HepG2 (cell line): ENCODE results near the gene PLEKHA6. TPM values are rescaled to one million over a fixed set of nuclear protein-coding genes. Genes with fewer than 3 reads are reported as not detected.

Source experiments
- ATAC-seq: fragments of 200-7000 bp; cut with Tn5 transposase; 3 replicates; pipeline ENCODE4 v1.9.1; 2020; ENCODE audit warnings: mild to moderate bottlenecking, moderate library complexity
- BruUV-seq: library from RNA; stranded (reverse); fragments of 400-500 nt; replicated peaks from 2 replicates; lab custom pipeline; 2021; lab: Mats Ljungman, UMichigan
- CTCF ChIA-PET: fragments of 300-600 bp; formaldehyde crosslinking; extraction: SDS; loops from one replicate; lab custom pipeline; 2021; ENCODE audit warnings: low total read pairs, inconsistent platforms, low intra/inter-chr PET ratio; lab: Yijun Ruan, JAX
- POLR2A ChIA-PET: fragments of 350-600 bp; sonication (Branson Sonifier 250); formaldehyde crosslinking; loops from one replicate; lab custom pipeline; 2020; ENCODE audit warnings: antibody characterized with exemption, inconsistent platforms; lab: Yijun Ruan, JAX
- DNase-seq: peaks from one replicate; pipeline ENCODE4 v3.0.0-alpha.2; 2015; ENCODE audit warnings: low spot score
- FAIRE-seq: peaks from 3 replicates; lab custom pipeline; 2011; peaks lifted over from hg19 to GRCh38; lab: Jason Lieb, UNC
- H2AFZ ChIP-seq: one replicate; pipeline ENCODE4 v1.6.1; 2011; ENCODE audit warnings: low read length, inconsistent platforms
- H3K27ac ChIP-seq: fragments of 300-600 bp; 3 replicates; pipeline ENCODE4 v1.8.0; 2011; ENCODE audit warnings: mixed run types, mild to moderate bottlenecking, mixed read lengths, low read length, inconsistent platforms; ENCODE audit not compliant: insufficient read depth; ENCODE audit errors: extremely low read length
- H3K27me3 ChIP-seq, 2 experiments: fragments of 200-600 bp in 1 of 2; 2 replicates in 1 of 2; 3 replicates in 1 of 2; pipeline versions ENCODE4 v1.6.0 to v1.8.0; 2011; ENCODE audit warnings: low read length in 2 of 2, mild to moderate bottlenecking in 2 of 2, moderate library complexity in 2 of 2, inconsistent platforms in 1 of 2; ENCODE audit not compliant: insufficient read depth in 2 of 2, control insufficient read depth in 1 of 2
- H3K36me3 ChIP-seq, 2 experiments: fragments of 200-600 bp in 1 of 2; replicated peaks in 1 of 2; 2 replicates in 1 of 2; 3 replicates in 1 of 2; pipeline versions ENCODE4 v1.5.1 to v1.8.0; 2011; ENCODE audit warnings: low read length in 2 of 2, inconsistent platforms in 1 of 2; ENCODE audit not compliant: insufficient read depth in 2 of 2, control insufficient read depth in 1 of 2
- H3K4me1 ChIP-seq: 2 replicates; pipeline ENCODE4 v1.5.1; 2012; ENCODE audit warnings: low read length, inconsistent platforms; ENCODE audit not compliant: insufficient read depth
- H3K4me2 ChIP-seq: 2 replicates; pipeline ENCODE4 v1.6.0; 2011; ENCODE audit warnings: low read depth, low read length, inconsistent platforms
- H3K4me3 ChIP-seq, 3 experiments: fragments of 200-600 bp in 1 of 3; sonication (generic), shearing (Covaris generic) in 1 of 3; replicated peaks in 1 of 3; 2 replicates each; pipeline ENCODE4 v1.5.1; 2011 to 2016; ENCODE audit warnings: low read length in 3 of 3, inconsistent platforms in 2 of 3, low read depth in 2 of 3, mild to moderate bottlenecking in 2 of 3, control low read depth in 1 of 3, mixed read lengths in 1 of 3; ENCODE audit not compliant: insufficient read depth in 1 of 3
- H3K79me2 ChIP-seq: one replicate; pipeline ENCODE4 v1.6.1; 2011; ENCODE audit warnings: low read length, inconsistent platforms; ENCODE audit not compliant: insufficient read depth
- H3K9ac ChIP-seq: 2 replicates; pipeline ENCODE4 v1.6.0; 2011; ENCODE audit warnings: mild to moderate bottlenecking, low read depth, low read length, inconsistent platforms; ENCODE audit not compliant: insufficient read depth
- H3K9me3 ChIP-seq: 2 replicates; pipeline ENCODE4 v1.5.1; 2012; ENCODE audit warnings: mild to moderate bottlenecking, low read length
- H4K20me1 ChIP-seq: 2 replicates; pipeline ENCODE4 v1.6.0; 2011; ENCODE audit warnings: inconsistent platforms, mild to moderate bottlenecking, low read length, moderate library complexity; ENCODE audit not compliant: insufficient read depth
- ARNT ChIP-seq: fragments of 450-650 bp; IDR thresholded peaks from 2 replicates; pipeline ENCODE4 v1.6.1; 2017
- HNF4A ChIP-seq: sonication (generic); formaldehyde crosslinking; IDR thresholded peaks from 2 replicates; pipeline ENCODE4 v1.4.0; 2020; ENCODE audit warnings: missing genetic modification reagents
- RERE ChIP-seq: IDR thresholded peaks from 2 replicates; pipeline ENCODE4 v1.6.1; 2016; ENCODE audit warnings: low read depth, missing genetic modification reagents, missing compliant biosample characterization
- SMC3 ChIP-seq: IDR thresholded peaks from 2 replicates; pipeline ENCODE4 v1.6.1; 2011; ENCODE audit warnings: low read length, improper control_type of control experiment
- TSC22D2 ChIP-seq: sonication (generic); formaldehyde crosslinking; IDR thresholded peaks from 2 replicates; pipeline ENCODE4 v1.5.1; 2020; ENCODE audit warnings: missing genetic modification reagents, mild to moderate bottlenecking, borderline replicate concordance
- ZFP36L2 ChIP-seq: sonication (generic); formaldehyde crosslinking; IDR thresholded peaks from 2 replicates; pipeline ENCODE4 v1.4.0; 2020; ENCODE audit warnings: missing genetic modification reagents
- ZNF761 ChIP-seq: sonication (generic); formaldehyde crosslinking; conservative IDR thresholded peaks from 2 replicates; pipeline ENCODE4 v1.4.0; 2020; ENCODE audit warnings: mild to moderate bottlenecking, missing genetic modification reagents
- WGBS: methylation state at CpG from one replicate; pipeline ENCODE4 v1.1.6; 2017; ENCODE audit warnings: low lambda C conversion rate; 5-methylcytosine and 5-hydroxymethylcytosine counted together
- in situ Hi-C: cut with HindIII; loops from 2 replicates; pipeline ENCODE4 v1.10.0; 2017; ENCODE audit warnings: low pct_unique_long_range_greater_than_20kb; ENCODE audit not compliant: extremely low pct_ligation_motif_present
- intact Hi-C: fragments of 100-400 bp; cut with micrococcal nuclease; formaldehyde crosslinking; loops from one replicate; pipeline ENCODE4 v1.10.0; 2022; ENCODE audit not compliant: unreplicated experiment
- polyA plus RNA-seq, 8 experiments: library from polyadenylated mRNA; depleted of rRNA in 3 of 8; stranded (reverse) in 7 of 8; unstranded in 1 of 8; fragments of >200 nt; fragmentation: Illumina TruSeq in 4 of 8; extraction: Trizol in 4 of 8; gene quantifications; 2 replicates each; pipeline versions ENCODE4 v1.2.1 to v1.2.3, GENCODE V29; 2011 to 2016; ENCODE audit warnings: low read depth in 4 of 8, missing spikeins in 1 of 8, mixed read lengths in 1 of 8; ENCODE audit not compliant: insufficient read depth in 1 of 8
- total RNA-seq, 5 experiments: library from RNA; depleted of rRNA; stranded (reverse); fragments of >200 nt; fragmentation: Illumina TruSeq; extraction: Trizol; gene quantifications; 2 replicates each; pipeline ENCODE4 v1.2.3, GENCODE V29; 2016; ENCODE audit warnings: low read depth in 1 of 5
- TF ChIP-seq, protein P1 (sequence below): sonication (generic); formaldehyde crosslinking; IDR thresholded peaks from 2 replicates; pipeline ENCODE4 v1.4.0; 2020; ENCODE audit warnings: missing genetic modification reagents, borderline replicate concordance

PLEKHA6 gene
- total and polyA plus RNA-seq, 2 of the 13 experiments (the other 11 are each of a cell fraction or from before 2014, with no cell fraction given) = 5.3 to 11.4 TPM

DNA sequence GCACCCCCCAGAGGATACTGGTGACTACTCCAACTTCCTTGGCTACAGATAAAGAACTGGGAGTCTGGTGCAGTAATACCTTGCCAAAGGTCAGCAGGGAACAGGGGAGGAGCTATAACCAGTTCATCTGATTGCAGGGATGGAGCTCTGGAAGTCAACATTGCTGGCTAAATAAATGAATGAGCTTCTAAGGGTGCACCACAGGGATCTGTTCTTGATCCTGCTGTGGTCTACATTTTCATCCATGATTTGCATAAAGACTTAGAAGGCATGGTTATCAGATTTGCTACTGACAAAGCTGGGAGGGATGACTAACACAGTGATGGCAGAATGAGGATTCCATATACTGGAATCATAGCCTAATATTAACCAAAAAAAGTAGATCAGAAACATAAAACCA lies 18.3 kb downstream of the PLEKHA6 start:
- H2AFZ ChIP-seq = no peak overlapping the region
- no peaks in the 10 kb centered on the region; a peak in 1 of 5 replicates for H3K36me3 ChIP-seq
- no peak overlapping the region for H3K9ac ChIP-seq
- no peaks in the 10 kb centered on the region for H3K27me3 ChIP-seq
- intact Hi-C loops = no loop called here
- TF ChIP-seq HNF4A (CRISPR knock-in tag) (0 out of 2 replicates have a peak, but pooled peaks have one; percentile 11), TSC22D2 (no peak)
- in situ Hi-C loops = no loop called here
- FAIRE-seq = peak; percentile 49
- DNase-seq = peak; percentile 16
- H4K20me1 ChIP-seq = no peaks in the 10 kb centered on the region
- BruUV-seq = no TSS peak
- ATAC-seq = peak; percentile 76
- H3K4me3 ChIP-seq = no peak overlapping the region
- no peak overlapping the region for H3K4me2 ChIP-seq
- no peaks in the 10 kb centered on the region for H3K79me2 ChIP-seq
- peaks cover 10% of the 10 kb centered on the region for H3K4me1 ChIP-seq
- ChIA-PET CTCF (no interaction called here), POLR2A (no interaction called here)
- no peaks in the 10 kb centered on the region for H3K9me3 ChIP-seq
- H3K27ac ChIP-seq = no peak overlapping the region

DNA sequence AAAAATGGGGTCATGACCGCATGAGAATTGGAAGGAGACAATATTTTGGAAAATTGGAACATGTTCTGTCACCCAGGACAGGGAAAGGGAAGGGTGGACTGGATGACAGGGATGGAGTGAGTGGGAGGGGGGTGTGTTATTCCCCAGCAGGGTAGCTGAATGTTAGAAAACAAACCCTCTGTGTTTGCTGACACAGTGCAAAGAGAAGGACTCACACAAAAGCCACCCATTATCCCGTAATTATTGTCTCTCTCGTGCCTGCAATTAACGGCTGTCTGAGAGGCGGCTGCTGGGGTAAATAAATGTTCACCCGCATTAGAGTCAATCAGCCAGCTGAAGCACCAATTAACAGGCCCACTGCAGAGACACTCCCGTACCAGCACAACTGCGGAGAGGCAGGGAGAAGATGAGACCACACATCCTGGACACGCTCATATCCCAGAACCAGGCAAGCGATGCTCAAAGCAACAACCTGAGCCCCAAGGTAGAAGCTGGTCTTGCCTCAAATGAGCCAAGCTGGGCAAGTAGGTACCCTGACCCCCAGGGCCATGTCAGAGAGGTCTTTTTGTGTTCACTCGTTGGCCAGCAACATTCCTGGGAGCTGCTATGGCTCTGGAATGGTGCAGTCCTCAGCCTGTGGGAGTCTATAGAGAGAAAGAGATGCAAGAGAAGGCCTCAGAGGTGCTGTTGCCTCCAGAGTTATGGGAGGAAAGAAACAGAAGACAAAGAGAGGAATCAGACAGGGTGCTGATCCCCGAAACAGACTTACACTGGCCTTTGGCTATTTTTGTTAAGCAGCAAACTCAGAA lies 19.4 kb downstream of the PLEKHA6 start:
- BruUV-seq = no TSS peak
- ChIA-PET POLR2A (no interaction called here), CTCF (no interaction called here)
- Histone ChIP-seq H3K4me3 (no peak overlapping the region), H3K27ac (no peak overlapping the region), H3K9me3 (no peaks in the 10 kb centered on the region), H2AFZ (no peak overlapping the region), H3K79me2 (no peaks in the 10 kb centered on the region), H3K4me2 (no peak overlapping the region), H3K4me1 (peaks cover 10% of the 10 kb centered on the region), H3K27me3 (no peaks in the 10 kb centered on the region), H4K20me1 (no peaks in the 10 kb centered on the region), H3K9ac (no peak overlapping the region), H3K36me3 (no peaks in the 10 kb centered on the region; a peak in 2 of 5 replicates)
- ATAC-seq (no peak), FAIRE-seq (no peak), DNase-seq (no peak)
- TF ChIP-seq ARNT (no peak), ZFP36L2 (CRISPR knock-in tag) (no peak), RERE (CRISPR knock-in tag) (no peak), ZNF761 (CRISPR knock-in tag) (no peak), SMC3 (no peak)
- TF ChIP-seq, protein P1, sequence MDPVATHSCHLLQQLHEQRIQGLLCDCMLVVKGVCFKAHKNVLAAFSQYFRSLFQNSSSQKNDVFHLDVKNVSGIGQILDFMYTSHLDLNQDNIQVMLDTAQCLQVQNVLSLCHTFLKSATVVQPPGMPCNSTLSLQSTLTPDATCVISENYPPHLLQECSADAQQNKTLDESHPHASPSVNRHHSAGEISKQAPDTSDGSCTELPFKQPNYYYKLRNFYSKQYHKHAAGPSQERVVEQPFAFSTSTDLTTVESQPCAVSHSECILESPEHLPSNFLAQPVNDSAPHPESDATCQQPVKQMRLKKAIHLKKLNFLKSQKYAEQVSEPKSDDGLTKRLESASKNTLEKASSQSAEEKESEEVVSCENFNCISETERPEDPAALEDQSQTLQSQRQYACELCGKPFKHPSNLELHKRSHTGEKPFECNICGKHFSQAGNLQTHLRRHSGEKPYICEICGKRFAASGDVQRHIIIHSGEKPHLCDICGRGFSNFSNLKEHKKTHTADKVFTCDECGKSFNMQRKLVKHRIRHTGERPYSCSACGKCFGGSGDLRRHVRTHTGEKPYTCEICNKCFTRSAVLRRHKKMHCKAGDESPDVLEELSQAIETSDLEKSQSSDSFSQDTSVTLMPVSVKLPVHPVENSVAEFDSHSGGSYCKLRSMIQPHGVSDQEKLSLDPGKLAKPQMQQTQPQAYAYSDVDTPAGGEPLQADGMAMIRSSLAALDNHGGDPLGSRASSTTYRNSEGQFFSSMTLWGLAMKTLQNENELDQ (CRISPR knock-in tag) = no peak
- intact Hi-C loops (no loop called here), in situ Hi-C loops (no loop called here)
- WGBS = 89% methylated on average over 11 of the region's 12 CpGs
